HG03103 (cell line): Measurements from ENCODE around the gene RFNG.

Experiments
- ATAC-seq: cut with Tn5 transposase; IDR thresholded peaks from one replicate; pipeline ENCODE4 v1.9.1; 2021; ENCODE audit warnings: low read depth; ENCODE audit not compliant: unreplicated experiment

RFNG gene

GRCh38 chr17:82078433-82078832 is 26.8 kb upstream of the RFNG start:
- no peak for ATAC-seq

- no peak for ATAC-seq
These were observed 26.2 kb upstream of the RFNG start for GRCh38 chr17:82077617-82078358.

- ATAC-seq: no peak
These were observed 25.4 kb upstream of the RFNG start for GRCh38 chr17:82076785-82077591.

- no peak for ATAC-seq
These were observed 24.6 kb upstream of the RFNG start for GRCh38 chr17:82076018-82076784.

- no peak for ATAC-seq
These were observed 21.8 kb upstream of the RFNG start for GRCh38 chr17:82073446-82073845.

GRCh38 chr17:82072827-82073226 is 21.2 kb upstream of the RFNG start:
- no peak for ATAC-seq

- no peak for ATAC-seq
These were observed 19.0 kb upstream of the RFNG start for GRCh38 chr17:82070611-82071010.

- no peak for ATAC-seq
These were observed 14.2 kb upstream of the RFNG start, which contains the start of gene DUS1L for GRCh38 chr17:82065638-82066303. TSS of gene DUS1L (minus strand) at chr17:82065804. CDS start at chr17:82065059, 745 bp downstream.

GRCh38 chr17:82065193-82065637 is 13.6 kb upstream of the RFNG start:
- no peak for ATAC-seq

- no peak for ATAC-seq
These were observed 13.0 kb upstream of the RFNG start for GRCh38 chr17:82064433-82065192.

GRCh38 chr17:82063424-82064415 is 12.1 kb upstream of the RFNG start:
- no peak for ATAC-seq

GRCh38 chr17:82062984-82063368 is 11.4 kb upstream of the RFNG start:
- no peak for ATAC-seq

- no peak for ATAC-seq
These were observed 10.7 kb upstream of the RFNG start for GRCh38 chr17:82062076-82062983.

- no peak for ATAC-seq
These were observed 9.7 kb upstream of the RFNG start for GRCh38 chr17:82061047-82061925.

- ATAC-seq: no peak
These were observed 9.0 kb upstream of the RFNG start for GRCh38 chr17:82060614-82061013.

GRCh38 chr17:82060001-82060380 is 8.4 kb upstream of the RFNG start:
- no peak for ATAC-seq
